GM21825 (cell line): ENCODE results near the gene SLC32A1.

ENCODE experiments used
- ATAC-seq: cut with Tn5 transposase; IDR thresholded peaks from one replicate; pipeline ENCODE4 v1.9.1; 2021; ENCODE audit warnings: mild to moderate bottlenecking, moderate library complexity; ENCODE audit not compliant: unreplicated experiment

SLC32A1 gene

GRCh38 chr20:38751360-38751976 is 27.2 kb downstream of the SLC32A1 start:
- no peak for ATAC-seq

- no peak for ATAC-seq
Measured at GRCh38 chr20:38752029-38752428, 27.7 kb downstream of the SLC32A1 start.

- no peak for ATAC-seq
Measured at GRCh38 chr20:38754924-38755323, 30.6 kb downstream of the SLC32A1 start.

GRCh38 chr20:38755324-38755910 is 31.1 kb downstream of the SLC32A1 start:
- no peak for ATAC-seq

- no peak for ATAC-seq
Measured at GRCh38 chr20:38757145-38757775, 33.0 kb downstream of the SLC32A1 start.

GRCh38 chr20:38759106-38759505 is 34.8 kb downstream of the SLC32A1 start:
- ATAC-seq, result no peak

GRCh38 chr20:38760978-38761377 is 36.7 kb downstream of the SLC32A1 start:
- no peak for ATAC-seq

- no peak for ATAC-seq
Measured at GRCh38 chr20:38762174-38762573, 37.9 kb downstream of the SLC32A1 start.

- no peak for ATAC-seq
Measured at GRCh38 chr20:38763616-38764015, 39.3 kb downstream of the SLC32A1 start.

GRCh38 chr20:38764567-38765318 is 40.5 kb downstream of the SLC32A1 start:
- ATAC-seq, result no peak

- no peak for ATAC-seq
Measured at GRCh38 chr20:38766071-38766470, 41.8 kb downstream of the SLC32A1 start.

- no peak for ATAC-seq
Measured at GRCh38 chr20:38769376-38770295, 45.4 kb downstream of the SLC32A1 start.

GRCh38 chr20:38770546-38770945 is 46.3 kb downstream of the SLC32A1 start:
- ATAC-seq, result no peak

GRCh38 chr20:38770970-38771369 is 46.7 kb downstream of the SLC32A1 start:
- no peak for ATAC-seq

- no peak for ATAC-seq
Measured at GRCh38 chr20:38771621-38772020, 47.3 kb downstream of the SLC32A1 start.

- no peak for ATAC-seq
Measured at GRCh38 chr20:38774167-38774566, 49.9 kb downstream of the SLC32A1 start.

GRCh38 chr20:38776363-38776762 is 52.1 kb downstream of the SLC32A1 start:
- ATAC-seq, result no peak
